H9 (cell line): ENCODE data around the gene CEP126. TPM values are rescaled to one million over a fixed set of nuclear protein-coding genes. Genes with fewer than 3 reads are reported as not detected.

Experiments used
- DNase-seq: peaks from one replicate; pipeline ENCODE4 v3.0.0-alpha.2; 2017
- H2AFZ ChIP-seq: one replicate; pipeline ENCODE4 v1.6.1; 2013; ENCODE audit warnings: mild to moderate bottlenecking, low read length, control low read depth, moderate library complexity
- H2AK5ac ChIP-seq: 2 replicates; pipeline ENCODE4 v1.6.1; 2013; ENCODE audit warnings: low read length, control low read depth, mixed read lengths; ENCODE audit not compliant: insufficient read length
- H2BK120ac ChIP-seq: one replicate; pipeline ENCODE4 v1.6.1; 2013; ENCODE audit warnings: low read depth, mild to moderate bottlenecking, low read length, control low read depth, inconsistent platforms; ENCODE audit not compliant: poor library complexity, severe bottlenecking
- H2BK12ac ChIP-seq: 2 replicates; pipeline ENCODE4 v1.6.1; 2013; ENCODE audit warnings: low read length, control low read depth, mixed read lengths, low read depth; ENCODE audit not compliant: insufficient read length
- H2BK15ac ChIP-seq: 2 replicates; pipeline ENCODE4 v1.6.1; 2013; ENCODE audit warnings: low read depth, low read length, control low read depth
- H2BK20ac ChIP-seq: one replicate; pipeline ENCODE4 v1.6.1; 2013; ENCODE audit warnings: low read depth, mild to moderate bottlenecking, low read length, control low read depth, inconsistent platforms; ENCODE audit not compliant: poor library complexity, severe bottlenecking
- H2BK5ac ChIP-seq: 2 replicates; pipeline ENCODE4 v1.6.1; 2013; ENCODE audit warnings: low read length, control low read depth, mixed read lengths; ENCODE audit not compliant: insufficient read length
- H3K14ac ChIP-seq: 2 replicates; pipeline ENCODE4 v1.6.1; 2013; ENCODE audit warnings: low read length, control low read depth; ENCODE audit not compliant: insufficient read depth
- H3K18ac ChIP-seq: 2 replicates; pipeline ENCODE4 v1.6.1; 2013; ENCODE audit warnings: low read depth, mild to moderate bottlenecking, mixed read lengths, low read length, control low read depth; ENCODE audit not compliant: insufficient read length
- H3K23ac ChIP-seq: 2 replicates; pipeline ENCODE4 v1.6.1; 2013; ENCODE audit warnings: low read length, control low read depth, mixed read lengths, low read depth; ENCODE audit not compliant: insufficient read length
- H3K23me2 ChIP-seq: 2 replicates; pipeline ENCODE4 v1.6.1; 2013; ENCODE audit warnings: low read depth, mild to moderate bottlenecking, mixed read lengths, low read length, control low read depth; ENCODE audit not compliant: insufficient read length, poor library complexity, severe bottlenecking
- H3K27ac ChIP-seq: 2 replicates; pipeline ENCODE4 v1.5.1; 2013; ENCODE audit warnings: low read length, control low read depth, mixed read lengths, low read depth; ENCODE audit not compliant: insufficient read length
- H3K27me3 ChIP-seq: 2 replicates; pipeline ENCODE4 v1.6.1; 2013; ENCODE audit warnings: low read length, control low read depth, inconsistent platforms; ENCODE audit not compliant: insufficient read depth
- H3K4ac ChIP-seq: 2 replicates; pipeline ENCODE4 v1.6.1; 2013; ENCODE audit warnings: low read depth, mild to moderate bottlenecking, control low read depth, inconsistent platforms, low read length, moderate library complexity
- H3K4me1 ChIP-seq: 2 replicates; pipeline ENCODE4 v1.6.1; 2013; ENCODE audit warnings: low read length, control low read depth, inconsistent platforms; ENCODE audit not compliant: insufficient read depth
- H3K4me2 ChIP-seq: 2 replicates; pipeline ENCODE4 v1.6.1; 2013; ENCODE audit warnings: low read length, control low read depth, mixed read lengths; ENCODE audit not compliant: insufficient read length, insufficient read depth
- H3K56ac ChIP-seq: 2 replicates; pipeline ENCODE4 v1.6.1; 2013; ENCODE audit warnings: low read depth, mild to moderate bottlenecking, mixed read lengths, low read length, control low read depth; ENCODE audit not compliant: insufficient read length
- H3K79me1 ChIP-seq: 2 replicates; pipeline ENCODE4 v1.6.1; 2013; ENCODE audit warnings: low read depth, mild to moderate bottlenecking, moderate library complexity, low read length, control low read depth, inconsistent platforms; ENCODE audit not compliant: insufficient read depth, poor library complexity, severe bottlenecking
- H3K79me2 ChIP-seq: 2 replicates; pipeline ENCODE4 v1.6.1; 2013; ENCODE audit warnings: low read length, control low read depth, inconsistent platforms; ENCODE audit not compliant: insufficient read depth
- H3K9ac ChIP-seq: 2 replicates; pipeline ENCODE4 v1.6.1; 2013; ENCODE audit warnings: low read length, control low read depth, mixed read lengths; ENCODE audit not compliant: insufficient read length; ENCODE audit errors: extremely low read depth
- H3K9me3 ChIP-seq: one replicate; pipeline ENCODE4 v1.6.1; 2013; ENCODE audit warnings: low read depth, low read length, inconsistent platforms; ENCODE audit not compliant: control insufficient read depth
- H3T11ph ChIP-seq: one replicate; pipeline ENCODE4 v1.6.1; 2013; ENCODE audit warnings: mild to moderate bottlenecking, low read length, control low read depth, inconsistent platforms
- H4K20me1 ChIP-seq: one replicate; pipeline ENCODE4 v1.6.1; 2013; ENCODE audit not compliant: control insufficient read depth, insufficient read length, insufficient read depth
- H4K5ac ChIP-seq: 2 replicates; pipeline ENCODE4 v1.6.1; 2013; ENCODE audit warnings: low read depth, mild to moderate bottlenecking, mixed read lengths, low read length, control low read depth; ENCODE audit not compliant: insufficient read length
- H4K8ac ChIP-seq: replicated peaks from 2 replicates; pipeline ENCODE4 v1.6.1; 2013; ENCODE audit warnings: low read length, control low read depth, mixed read lengths, low read depth; ENCODE audit not compliant: insufficient read length
- H4K91ac ChIP-seq: 2 replicates; pipeline ENCODE4 v1.6.1; 2013; ENCODE audit warnings: low read depth, mild to moderate bottlenecking, moderate library complexity, mixed read lengths, low read length, control low read depth; ENCODE audit not compliant: insufficient read length
- H3K27ac Mint-ChIP-seq, 3 experiments: 2 replicates in 2 of 3; 3 replicates in 1 of 3; pipeline ENCODE4 v1.8.0; 2020 to 2021; ENCODE audit warnings: mixed read lengths in 3 of 3, mild to moderate bottlenecking in 1 of 3, moderate library complexity in 1 of 3
- H3K27me3 Mint-ChIP-seq: 2 replicates; pipeline ENCODE4 v1.8.0; 2021; ENCODE audit warnings: low read depth, mild to moderate bottlenecking, moderate library complexity, mixed read lengths
- H3K36me3 Mint-ChIP-seq, 3 experiments: 2 replicates in 2 of 3; 3 replicates in 1 of 3; pipeline ENCODE4 v1.8.0; 2020 to 2021; ENCODE audit warnings: low read depth in 3 of 3, mixed read lengths in 3 of 3; ENCODE audit not compliant: insufficient read depth in 1 of 3
- H3K4me1 Mint-ChIP-seq, 2 experiments: 2 replicates each; pipeline ENCODE4 v1.8.0; 2020; ENCODE audit warnings: mixed read lengths in 2 of 2
- H3K4me3 Mint-ChIP-seq, 2 experiments: 2 replicates in 1 of 2; 3 replicates in 1 of 2; pipeline ENCODE4 v1.8.0; 2020 to 2021; ENCODE audit warnings: mild to moderate bottlenecking in 2 of 2, mixed read lengths in 2 of 2, moderate library complexity in 1 of 2
- H3K9me3 Mint-ChIP-seq, 2 experiments: 2 replicates in 1 of 2; 3 replicates in 1 of 2; pipeline ENCODE4 v1.8.0; 2020; ENCODE audit warnings: mild to moderate bottlenecking in 2 of 2, mixed read lengths in 2 of 2, moderate library complexity in 1 of 2
- WGBS: extraction: QIAGEN DNeasy Blood & Tissue Kit; methylation state at CpG from one replicate; pipeline ENCODE4 v1.1.7; 2013; ENCODE audit warnings: missing lambda C conversion rate, low lambda C conversion rate, mixed read lengths; ENCODE audit not compliant: insufficient read length; ENCODE audit errors: extremely low coverage; 5-methylcytosine and 5-hydroxymethylcytosine counted together
- total RNA-seq: library from RNA; stranded (reverse); gene quantifications from 2 replicates; pipeline ENCODE4 v1.2.1, GENCODE V29; 2021
- TF ChIP-seq, protein P1 (sequence below): fragments of 200-600 bp; sonication (generic); conservative IDR thresholded peaks from 3 replicates; pipeline ENCODE4 v1.8.0; 2021; ENCODE audit warnings: antibody characterized with exemption, mild to moderate bottlenecking

CEP126 gene
- total RNA-seq, 1 experiment from 2014 or later = 1.2 TPM

DNA sequence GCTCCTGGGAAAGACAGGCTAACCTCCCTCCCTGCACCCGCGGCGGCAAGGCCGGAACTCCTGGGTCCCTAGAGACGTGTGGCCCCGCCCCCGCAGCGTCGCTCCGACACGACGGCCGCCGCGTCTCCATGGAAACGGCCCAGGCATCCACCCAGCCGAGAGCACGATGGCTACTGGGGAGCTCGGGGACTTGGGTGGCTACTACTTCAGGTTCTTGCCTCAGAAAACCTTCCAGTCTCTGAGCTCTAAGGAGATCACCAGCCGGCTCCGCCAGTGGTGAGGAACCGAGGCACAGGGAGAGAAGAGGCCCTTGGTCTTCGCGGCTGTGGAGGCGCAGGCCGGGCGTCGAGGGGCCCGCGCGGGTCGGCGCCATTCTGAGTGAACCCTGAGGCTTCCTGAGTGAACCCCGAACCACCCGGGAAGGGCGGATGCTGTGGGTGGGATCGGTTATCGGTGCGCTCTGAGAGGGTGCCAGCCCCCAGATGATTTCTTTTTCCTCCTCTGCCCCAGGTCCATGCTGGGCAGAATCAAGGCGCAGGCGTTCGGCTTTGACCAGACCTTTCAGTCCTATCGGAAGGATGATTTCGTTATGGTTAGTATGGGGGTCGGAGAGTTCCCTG, 132.6 kb downstream of the CEP126 start, which contains the start of gene CFAP300:
Gene CFAP300 (plus strand): TSS at position 133 of the 620 bp plus-strand sequence. CDS start 34 bp downstream, at position 167.
- Histone ChIP-seq H4K91ac (no peak within 1 kb of the TSS), H3K27ac (no peak within 1 kb of the TSS), H2BK12ac (no peak within 1 kb of the TSS), H2BK5ac (no peak within 1 kb of the TSS), H3K4me2 (peak within 1 kb of the TSS; percentile 56), H3K4me1 (no peaks in the 10 kb centered on the region), H3K9ac (no peak within 1 kb of the TSS), H3K18ac (no peak within 1 kb of the TSS), H2BK15ac (no peak within 1 kb of the TSS), H2AK5ac (no peak within 1 kb of the TSS), H3K9me3 (no peaks in the 10 kb centered on the region), H3K79me2 (no peaks in the 10 kb centered on the region), H3K4ac (no peak within 1 kb of the TSS), H4K20me1 (no peaks in the 10 kb centered on the region), H2BK120ac (no peak within 1 kb of the TSS), H3K27me3 (no peaks in the 10 kb centered on the region), H4K5ac (no peak within 1 kb of the TSS), H2BK20ac (no peak within 1 kb of the TSS), H4K8ac (no peak within 1 kb of the TSS), H3T11ph (no peak within 1 kb of the TSS), H3K79me1 (no peaks in the 10 kb centered on the region), H3K14ac (peak within 1 kb of the TSS; percentile 67), H3K23ac (no peak within 1 kb of the TSS), H2AFZ (peak within 1 kb of the TSS; percentile 94), H3K23me2 (peaks cover 9% of the 10 kb centered on the region), H3K56ac (no peak within 1 kb of the TSS)
- Mint-ChIP-seq H3K9me3 (no peaks in the 10 kb centered on the region), H3K36me3 (no peaks in the 10 kb centered on the region), H3K27me3 (peaks cover 14% of the 10 kb centered on the region), H3K4me1 (peaks cover 13 to 14% of the 10 kb centered on the region in 2 experiments), H3K27ac (peak within 1 kb of the TSS in 1 of 3 experiments; percentile 77; a peak in 1 of 7 replicates), H3K4me3 (peak within 1 kb of the TSS; percentile 68 to 74)
- DNase-seq = peak; percentile 78
- WGBS = no CpG with 5 or more reads among the region's 45 CpGs
- TF ChIP-seq, protein P1, sequence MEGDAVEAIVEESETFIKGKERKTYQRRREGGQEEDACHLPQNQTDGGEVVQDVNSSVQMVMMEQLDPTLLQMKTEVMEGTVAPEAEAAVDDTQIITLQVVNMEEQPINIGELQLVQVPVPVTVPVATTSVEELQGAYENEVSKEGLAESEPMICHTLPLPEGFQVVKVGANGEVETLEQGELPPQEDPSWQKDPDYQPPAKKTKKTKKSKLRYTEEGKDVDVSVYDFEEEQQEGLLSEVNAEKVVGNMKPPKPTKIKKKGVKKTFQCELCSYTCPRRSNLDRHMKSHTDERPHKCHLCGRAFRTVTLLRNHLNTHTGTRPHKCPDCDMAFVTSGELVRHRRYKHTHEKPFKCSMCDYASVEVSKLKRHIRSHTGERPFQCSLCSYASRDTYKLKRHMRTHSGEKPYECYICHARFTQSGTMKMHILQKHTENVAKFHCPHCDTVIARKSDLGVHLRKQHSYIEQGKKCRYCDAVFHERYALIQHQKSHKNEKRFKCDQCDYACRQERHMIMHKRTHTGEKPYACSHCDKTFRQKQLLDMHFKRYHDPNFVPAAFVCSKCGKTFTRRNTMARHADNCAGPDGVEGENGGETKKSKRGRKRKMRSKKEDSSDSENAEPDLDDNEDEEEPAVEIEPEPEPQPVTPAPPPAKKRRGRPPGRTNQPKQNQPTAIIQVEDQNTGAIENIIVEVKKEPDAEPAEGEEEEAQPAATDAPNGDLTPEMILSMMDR = no peak

Other genes starting within 250 kb of the CEP126 start
- gene ANGPTL5, start 1.5 kb downstream of the CEP126 start, total RNA-seq = not detected in 2 replicates
- gene CFAP300, start 132.4 kb downstream of the CEP126 start, total RNA-seq = 1.2 and 1.7 TPM in 2 replicates
- gene YAP1, start 195.4 kb downstream of the CEP126 start, total RNA-seq = 124 TPM in 2 replicates